ENCODE measurements around the gene DNASE1L1.

Gene DNASE1L1

DNA sequence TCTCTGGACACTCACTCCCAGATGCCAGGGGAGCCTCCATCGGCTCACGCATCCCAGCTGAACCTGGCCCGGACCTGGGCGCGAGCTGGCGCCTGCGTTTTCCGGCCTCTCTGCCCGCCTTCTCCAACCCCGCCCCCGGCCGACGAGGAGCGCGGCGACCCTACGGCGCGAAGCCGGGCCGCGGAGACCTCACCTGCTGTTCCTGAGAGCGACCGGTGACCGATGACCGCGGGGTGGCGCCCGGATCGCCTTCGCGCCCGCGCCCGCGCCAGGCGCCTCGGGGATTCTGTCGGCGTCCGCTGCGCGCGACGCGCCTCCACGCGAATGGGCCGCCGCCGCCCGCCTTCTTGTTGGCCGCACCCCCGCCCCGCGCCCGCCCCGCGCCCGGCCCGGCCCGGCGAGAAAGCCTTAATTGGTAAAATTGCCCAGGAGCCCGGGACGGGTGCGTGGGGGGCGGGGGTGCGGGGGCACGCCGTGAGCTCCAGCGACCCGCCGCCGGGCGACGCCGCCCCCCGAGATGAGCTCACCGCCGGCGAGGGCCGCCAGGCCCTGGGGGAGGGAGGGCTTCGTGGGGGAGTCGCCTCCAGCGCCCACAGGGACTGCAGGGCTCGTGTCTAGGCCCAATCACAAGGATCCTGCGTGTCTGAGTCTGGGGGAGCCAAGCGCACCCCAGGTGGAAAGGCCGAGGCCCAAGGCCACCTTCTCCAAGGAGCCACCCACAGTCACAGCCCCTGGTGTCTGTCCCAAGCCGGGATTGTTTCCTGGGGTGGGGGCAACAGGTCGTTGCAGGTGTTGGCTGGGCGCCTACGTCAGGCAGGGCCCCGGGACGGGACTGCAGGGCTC lies 34.5 kb downstream of the DNASE1L1 start, which contains the start of gene FLNA:
FLNA (minus strand) TSS at position 322 of the 843 bp plus-strand sequence. CDS start 3,389 bp downstream, outside the sequence.
- Mint-ChIP-seq H3K4me3 (peak within 1 kb of the TSS; percentile 78), H3K27me3 (no peaks in the 10 kb centered on the region), H3K9me3 (no peaks in the 10 kb centered on the region), H3K4me1 (ENCODE audit: low read depth) (peaks cover 27% of the 10 kb centered on the region), H3K36me3 (ENCODE audit: low read depth) (peaks cover 10% of the 10 kb centered on the region), H3K27ac (peak within 1 kb of the TSS; percentile 55)
- DNase-seq: peak; percentile 51

DNA sequence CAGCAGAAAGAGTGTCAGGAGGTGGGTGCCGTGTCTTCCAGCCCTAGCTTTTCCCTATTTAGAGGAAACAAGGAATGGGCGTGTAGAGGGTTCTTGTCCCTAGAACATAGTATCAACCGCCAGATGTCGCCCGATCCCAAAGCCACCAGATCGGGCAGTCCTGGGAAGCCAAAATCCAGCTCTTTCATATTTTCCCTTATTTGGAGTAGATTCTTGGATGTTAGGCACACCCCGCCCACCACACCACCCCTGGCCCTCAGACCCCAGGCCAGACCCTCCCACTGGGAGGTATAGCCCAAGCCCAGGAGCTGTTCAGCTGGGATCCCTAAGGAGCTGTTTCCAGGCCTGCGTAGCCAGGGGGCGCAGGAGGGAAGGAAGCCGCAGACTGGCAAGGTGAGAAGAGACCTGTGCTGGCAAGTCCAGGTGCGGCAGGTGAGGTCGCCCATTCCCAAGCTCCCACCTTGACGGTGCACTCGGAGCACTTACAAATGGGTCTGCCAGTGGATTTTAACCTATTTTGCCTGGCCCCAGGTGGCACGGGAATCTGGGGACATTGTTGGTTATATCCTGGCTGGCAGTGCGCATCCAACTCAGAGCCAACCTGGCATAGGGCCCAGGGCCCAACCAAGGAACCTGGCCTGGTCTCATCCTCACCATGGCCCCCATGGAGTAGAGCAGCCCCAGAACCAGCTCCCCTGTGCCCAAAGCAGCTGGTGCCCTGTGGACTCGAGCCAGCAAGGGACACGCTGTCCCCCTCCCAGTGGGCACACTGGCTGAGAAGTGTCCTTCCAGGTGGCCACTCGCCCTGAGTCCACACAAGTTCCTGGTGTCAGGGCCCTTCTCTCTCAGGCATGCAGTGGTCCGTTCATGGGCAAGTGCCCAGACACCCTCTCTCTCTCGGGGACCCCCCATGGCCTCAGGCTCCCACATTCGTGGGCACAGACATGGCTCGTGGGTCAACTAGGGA lies 35.4 kb downstream of the DNASE1L1 start:
- peak overlapping the region; percentile 78 for H3K4me3 Mint-ChIP-seq
- H3K4me1 Mint-ChIP-seq (ENCODE audit: low read depth): peaks cover 30% of the 10 kb centered on the region
- H3K27ac Mint-ChIP-seq: peak overlapping the region; percentile 55
- peaks cover 11% of the 10 kb centered on the region for H3K36me3 Mint-ChIP-seq (ENCODE audit: low read depth)
- no peaks in the 10 kb centered on the region for H3K27me3 Mint-ChIP-seq
- H3K9me3 Mint-ChIP-seq: no peaks in the 10 kb centered on the region
- peak; percentile 51 for DNase-seq

DNA sequence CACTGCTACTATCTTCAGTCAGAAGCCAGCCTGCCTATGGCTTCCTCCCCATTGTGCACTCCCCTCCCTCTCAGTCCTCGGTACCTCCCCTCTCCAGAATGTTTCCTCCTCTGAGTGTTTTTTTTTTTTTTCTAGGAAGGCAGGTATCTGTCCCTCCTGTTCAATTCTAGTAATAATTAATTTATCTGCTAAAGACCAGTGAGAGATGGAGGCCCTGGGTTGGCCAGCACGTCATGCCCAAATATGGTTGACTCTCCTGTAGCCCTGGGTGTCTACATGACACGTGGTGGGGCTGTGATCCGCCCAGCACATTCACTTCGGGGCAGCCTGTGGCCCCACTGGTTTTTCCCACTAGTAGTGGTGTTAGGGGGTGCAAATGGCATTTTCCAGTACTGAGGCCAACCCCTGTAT lies 36.4 kb downstream of the DNASE1L1 start:
- peaks cover 20% of the 10 kb centered on the region for H3K36me3 Mint-ChIP-seq (ENCODE audit: low read depth)
- peaks cover 36% of the 10 kb centered on the region for H3K4me1 Mint-ChIP-seq (ENCODE audit: low read depth)
- no peaks in the 10 kb centered on the region for H3K27me3 Mint-ChIP-seq
- no peaks in the 10 kb centered on the region for H3K9me3 Mint-ChIP-seq
- H3K27ac Mint-ChIP-seq: peak overlapping the region; percentile 82
- peak overlapping the region; percentile 75 for H3K4me3 Mint-ChIP-seq
- peak; percentile 50 for DNase-seq

DNA sequence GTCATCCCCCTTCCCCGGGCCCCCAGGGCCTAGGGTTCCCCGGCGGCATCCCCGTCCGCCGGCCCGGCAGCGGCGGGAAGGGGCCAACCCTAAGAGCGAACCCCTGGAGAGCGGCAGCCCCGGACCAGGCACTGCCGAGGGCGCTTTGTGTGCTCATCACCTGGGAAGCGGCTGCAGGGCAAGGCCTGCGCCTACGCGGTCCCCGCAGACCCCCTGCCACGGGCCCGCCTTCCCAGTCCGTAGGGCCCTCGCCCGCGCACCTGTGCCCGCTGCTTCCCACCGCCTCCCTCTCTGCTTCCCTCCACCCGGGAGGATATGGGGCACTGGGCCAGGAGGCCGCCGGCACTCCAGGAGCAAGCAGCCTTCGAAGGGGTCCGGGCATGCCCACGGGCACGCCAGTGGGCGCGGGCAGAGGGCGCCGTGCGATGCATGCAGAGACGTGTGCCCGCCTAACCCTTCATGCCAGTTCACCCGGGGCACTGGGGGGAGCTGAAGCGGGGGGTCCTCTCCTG lies 37.2 kb downstream of the DNASE1L1 start:
- Mint-ChIP-seq H3K4me1 (ENCODE audit: low read depth) (peaks cover 37% of the 10 kb centered on the region), H3K4me3 (peak overlapping the region; percentile 75), H3K9me3 (no peaks in the 10 kb centered on the region), H3K27ac (peak overlapping the region; percentile 82), H3K36me3 (ENCODE audit: low read depth) (peaks cover 27% of the 10 kb centered on the region), H3K27me3 (no peaks in the 10 kb centered on the region)
- no peak for DNase-seq

DNA sequence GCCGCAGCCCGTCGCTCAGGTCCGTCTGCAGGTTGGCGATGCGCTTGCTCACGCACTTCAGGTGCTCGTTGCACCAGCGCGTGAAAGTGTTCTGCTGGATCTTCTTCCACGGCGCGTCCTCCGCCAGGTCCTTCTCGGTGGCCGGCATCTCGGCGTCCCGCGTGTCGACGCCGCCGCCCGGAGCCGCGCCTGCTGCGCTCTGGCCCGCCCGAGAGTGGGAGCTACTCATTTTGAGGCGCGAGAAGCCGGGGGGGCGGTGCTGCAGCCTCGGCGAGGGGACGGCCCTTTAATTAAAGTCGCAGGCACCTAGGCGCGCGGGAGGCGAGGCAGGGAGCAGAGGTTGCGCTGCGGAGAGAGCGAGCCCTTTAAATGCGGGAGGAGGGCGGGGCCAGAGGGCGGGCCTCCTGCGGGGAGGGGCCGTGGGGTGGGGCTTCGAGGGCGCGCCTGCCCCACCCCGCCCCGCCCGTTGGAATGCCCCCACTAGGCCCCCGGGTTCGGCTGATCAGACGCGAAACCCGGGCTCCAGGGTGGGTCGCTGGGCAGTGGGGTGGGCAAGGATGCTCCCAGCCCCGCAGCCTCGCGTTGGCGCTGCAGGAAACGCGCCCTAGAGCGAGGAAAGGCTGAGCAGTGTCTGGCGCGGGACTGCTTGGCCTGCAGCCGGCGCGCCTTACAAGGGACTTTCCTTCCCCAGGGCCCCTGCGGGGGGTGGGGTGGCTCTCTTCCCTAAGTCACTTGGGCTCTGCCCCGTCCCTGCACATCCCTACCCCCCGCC lies 37.9 kb downstream of the DNASE1L1 start:
- peak; percentile 91 for DNase-seq
- Mint-ChIP-seq H3K27ac (peak overlapping the region; percentile 89), H3K4me3 (peak overlapping the region; percentile 91), H3K36me3 (ENCODE audit: low read depth) (peaks cover 33% of the 10 kb centered on the region), H3K9me3 (no peaks in the 10 kb centered on the region), H3K4me1 (ENCODE audit: low read depth) (peaks cover 40% of the 10 kb centered on the region), H3K27me3 (no peaks in the 10 kb centered on the region)

DNA sequence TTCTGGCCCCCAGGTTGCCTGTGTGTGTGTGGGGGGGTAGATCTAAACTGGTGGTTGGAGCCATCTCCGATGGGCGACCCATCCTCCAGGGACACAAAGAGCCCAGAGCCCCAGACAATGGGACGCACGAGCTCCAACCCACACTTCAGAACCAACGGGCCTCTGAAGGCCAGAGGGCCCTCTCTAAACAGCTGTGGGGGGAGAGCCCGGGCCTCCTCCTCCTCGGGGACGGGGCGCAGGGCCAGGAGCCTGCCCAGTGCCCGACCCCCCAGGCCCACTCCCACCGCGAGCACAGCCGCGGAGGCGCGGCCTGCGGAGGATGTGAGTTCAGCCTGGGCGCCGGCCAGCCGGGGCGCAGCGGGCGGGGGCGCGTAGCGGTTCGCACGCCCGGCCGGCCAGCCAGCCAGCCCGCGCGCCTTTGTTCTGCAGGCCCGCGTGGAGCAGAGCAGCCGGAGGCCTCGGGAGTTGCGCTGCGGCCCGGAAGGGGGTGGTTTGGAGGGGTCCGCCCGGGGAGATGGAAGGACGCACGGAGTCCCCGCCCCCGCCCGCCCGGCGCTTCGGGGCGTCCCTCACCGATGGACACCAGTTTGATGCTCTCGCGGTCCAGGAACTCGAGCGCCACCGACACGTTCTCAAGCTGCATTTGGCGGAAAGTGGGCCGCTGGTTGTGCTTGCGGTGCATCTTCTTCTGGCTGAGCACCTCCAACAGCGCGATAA lies 38.6 kb downstream of the DNASE1L1 start:
- peak overlapping the region; percentile 91 for H3K4me3 Mint-ChIP-seq
- no peaks in the 10 kb centered on the region for H3K9me3 Mint-ChIP-seq
- H3K27me3 Mint-ChIP-seq: no peaks in the 10 kb centered on the region
- DNase-seq: no peak
- peaks cover 42% of the 10 kb centered on the region for H3K4me1 Mint-ChIP-seq (ENCODE audit: low read depth)
- H3K36me3 Mint-ChIP-seq (ENCODE audit: low read depth): peaks cover 39% of the 10 kb centered on the region
- H3K27ac Mint-ChIP-seq: peak overlapping the region; percentile 94

DNA sequence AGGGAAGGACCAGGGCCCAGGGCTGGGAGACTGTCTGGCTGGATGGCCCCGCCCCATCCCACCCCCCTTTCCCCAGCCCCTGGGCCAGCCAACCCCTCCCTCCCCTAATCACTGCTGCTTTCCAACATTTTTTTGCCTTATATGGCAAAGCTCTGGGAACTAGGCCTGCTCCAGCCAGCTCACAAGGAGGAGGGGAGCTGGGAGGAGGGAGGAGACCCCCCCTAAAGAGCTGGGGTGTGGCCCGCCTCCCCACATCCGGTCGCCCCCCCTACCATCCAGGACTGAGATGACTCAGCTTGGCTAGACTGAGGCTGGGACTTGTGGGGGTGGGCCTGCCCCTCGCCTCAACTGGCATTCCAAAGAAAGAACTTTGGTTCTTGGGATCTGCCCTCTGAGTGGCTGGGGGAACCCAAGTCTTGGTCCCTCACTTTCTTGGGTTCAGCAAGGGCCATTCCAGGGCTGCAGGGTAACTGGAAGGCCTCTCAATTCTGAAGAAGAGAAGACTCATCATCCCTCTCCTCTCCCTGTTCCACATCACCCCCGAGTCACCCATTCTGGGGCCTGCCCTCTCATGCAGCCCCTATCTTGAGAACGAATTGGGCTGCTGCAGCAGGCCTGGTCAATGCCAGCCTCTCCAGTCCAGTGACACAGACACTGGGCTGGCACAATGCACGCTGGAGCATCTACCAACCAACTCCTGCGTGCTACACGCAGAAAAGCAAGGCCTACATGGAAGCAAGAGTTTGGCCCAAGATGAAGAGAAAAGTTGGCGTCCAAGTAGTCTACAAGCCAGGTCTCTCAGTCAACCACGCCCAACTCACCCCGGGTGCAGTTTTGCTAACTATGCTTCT lies 39.4 kb downstream of the DNASE1L1 start:
- H3K4me1 Mint-ChIP-seq (ENCODE audit: low read depth): peaks cover 41% of the 10 kb centered on the region
- H3K27ac Mint-ChIP-seq: peak overlapping the region; percentile 94
- no peaks in the 10 kb centered on the region for H3K27me3 Mint-ChIP-seq
- peak; percentile 80 for DNase-seq
- peaks cover 46% of the 10 kb centered on the region for H3K36me3 Mint-ChIP-seq (ENCODE audit: low read depth)
- peak overlapping the region; percentile 91 for H3K4me3 Mint-ChIP-seq
- H3K9me3 Mint-ChIP-seq: no peaks in the 10 kb centered on the region

DNA sequence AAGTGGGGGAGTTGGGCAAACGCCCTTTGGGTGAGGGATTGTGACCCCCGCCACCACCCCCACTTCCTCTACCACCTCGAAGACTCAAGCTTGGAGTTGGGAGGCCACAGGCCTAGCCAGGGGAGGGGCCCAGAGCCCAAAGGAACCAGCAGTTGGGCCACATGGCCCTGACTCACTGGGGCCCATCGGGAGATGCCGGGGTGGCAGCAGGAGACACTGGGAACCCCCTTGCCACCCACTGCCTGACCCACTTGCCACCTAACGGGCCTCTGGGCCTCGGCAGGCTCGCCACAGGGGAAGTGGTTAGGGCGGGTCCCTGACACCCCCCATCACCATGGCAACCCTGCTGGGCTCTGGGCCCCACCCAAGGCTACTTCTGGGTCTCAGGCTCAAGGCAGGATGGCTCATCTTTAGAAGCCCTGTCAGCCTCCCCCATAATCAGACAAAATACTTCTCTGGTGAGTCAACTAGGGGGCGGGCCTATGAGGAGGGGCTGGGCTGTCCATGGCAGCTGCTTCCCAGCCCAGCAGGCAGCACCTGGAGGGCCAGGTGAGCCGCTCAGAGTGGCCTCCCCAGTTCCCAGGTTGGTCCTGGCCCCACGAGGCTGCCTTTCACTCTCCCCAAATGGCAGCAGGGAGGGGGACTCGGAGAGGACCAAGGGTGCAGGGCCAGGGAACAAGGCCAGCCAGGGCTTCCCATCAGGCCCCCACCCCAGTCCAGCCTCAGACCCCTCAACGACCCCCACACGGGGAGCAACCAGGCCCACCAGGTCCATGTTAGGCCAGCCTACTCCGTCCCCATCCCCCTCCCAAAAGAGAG lies 40.2 kb downstream of the DNASE1L1 start:
- no peaks in the 10 kb centered on the region for H3K27me3 Mint-ChIP-seq
- peaks cover 53% of the 10 kb centered on the region for H3K36me3 Mint-ChIP-seq (ENCODE audit: low read depth)
- H3K4me3 Mint-ChIP-seq: peak overlapping the region; percentile 91
- DNase-seq: peak; percentile 91
- H3K4me1 Mint-ChIP-seq (ENCODE audit: low read depth): peaks cover 41% of the 10 kb centered on the region
- H3K9me3 Mint-ChIP-seq: no peaks in the 10 kb centered on the region
- H3K27ac Mint-ChIP-seq: peak overlapping the region; percentile 88

DNA sequence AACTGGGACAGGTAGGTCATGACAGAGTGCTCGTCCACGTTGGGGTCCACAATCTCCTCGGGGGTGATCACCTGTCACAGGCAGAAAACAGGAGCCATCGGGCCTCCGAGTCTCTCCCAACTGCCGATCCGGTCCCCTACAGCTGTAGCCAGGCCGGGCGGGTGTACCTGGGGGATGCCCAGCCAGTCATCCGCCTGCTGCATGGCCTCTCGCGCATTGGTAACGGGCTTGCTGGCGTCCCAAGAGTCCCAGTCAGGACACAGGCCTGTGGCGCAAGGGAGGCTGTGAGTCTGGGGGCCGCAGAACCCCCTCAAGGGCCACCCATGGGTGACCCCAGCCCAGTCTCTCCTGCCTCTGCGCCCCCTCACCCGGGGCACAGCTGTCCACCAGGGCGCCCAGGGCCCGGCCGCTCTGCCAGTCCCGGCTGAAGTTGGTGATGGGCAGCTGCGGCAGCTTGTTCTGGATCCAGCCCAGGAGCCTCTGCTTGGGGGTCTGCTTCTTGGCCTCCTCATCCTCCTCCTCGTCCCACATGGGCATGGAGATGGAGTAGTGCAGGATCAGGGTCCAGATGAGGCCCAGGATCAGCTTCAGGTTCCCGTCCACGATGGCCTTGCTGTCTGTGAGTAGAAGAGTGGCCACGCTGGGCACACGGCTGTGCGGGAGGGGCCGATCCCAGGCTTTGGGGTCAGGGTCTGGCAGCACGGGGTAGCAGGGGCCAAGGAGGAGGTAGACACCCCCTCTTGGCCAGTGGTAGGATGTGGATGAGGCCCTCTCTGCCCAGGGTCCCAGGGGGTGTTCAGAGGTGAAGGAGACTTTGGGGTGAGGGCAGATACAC lies 41.4 kb downstream of the DNASE1L1 start:
- Mint-ChIP-seq H3K36me3 (ENCODE audit: low read depth) (peaks cover 62% of the 10 kb centered on the region), H3K27me3 (no peaks in the 10 kb centered on the region), H3K4me3 (peak overlapping the region; percentile 91), H3K9me3 (no peaks in the 10 kb centered on the region), H3K27ac (peak overlapping the region; percentile 88), H3K4me1 (ENCODE audit: low read depth) (peaks cover 37% of the 10 kb centered on the region)
- no peak for DNase-seq

DNA sequence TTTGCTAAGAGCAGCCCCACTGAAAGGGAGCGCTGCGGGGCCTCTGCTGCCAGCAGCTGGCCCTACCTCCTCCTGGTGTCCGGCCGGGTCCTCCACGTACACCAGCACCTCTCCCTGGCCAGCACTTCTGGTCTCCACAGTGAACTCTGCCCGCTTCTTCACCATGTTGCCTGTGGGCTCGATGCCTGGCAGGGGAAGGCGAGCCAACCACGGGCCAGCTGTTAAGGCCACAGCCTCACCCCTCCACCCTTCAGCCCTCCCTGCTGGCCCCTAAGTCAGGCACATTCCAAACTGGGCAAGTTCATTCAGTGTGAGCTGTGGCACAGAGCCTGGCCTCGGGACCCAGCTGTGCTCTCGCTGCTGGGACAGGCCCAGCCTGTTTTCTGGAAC lies 42.4 kb downstream of the DNASE1L1 start:
- Mint-ChIP-seq H3K9me3 (no peaks in the 10 kb centered on the region), H3K27me3 (no peaks in the 10 kb centered on the region), H3K4me1 (ENCODE audit: low read depth) (peaks cover 33% of the 10 kb centered on the region), H3K4me3 (no peak overlapping the region), H3K27ac (peak overlapping the region; percentile 37), H3K36me3 (ENCODE audit: low read depth) (peaks cover 71% of the 10 kb centered on the region)
- no peak for DNase-seq

DNA sequence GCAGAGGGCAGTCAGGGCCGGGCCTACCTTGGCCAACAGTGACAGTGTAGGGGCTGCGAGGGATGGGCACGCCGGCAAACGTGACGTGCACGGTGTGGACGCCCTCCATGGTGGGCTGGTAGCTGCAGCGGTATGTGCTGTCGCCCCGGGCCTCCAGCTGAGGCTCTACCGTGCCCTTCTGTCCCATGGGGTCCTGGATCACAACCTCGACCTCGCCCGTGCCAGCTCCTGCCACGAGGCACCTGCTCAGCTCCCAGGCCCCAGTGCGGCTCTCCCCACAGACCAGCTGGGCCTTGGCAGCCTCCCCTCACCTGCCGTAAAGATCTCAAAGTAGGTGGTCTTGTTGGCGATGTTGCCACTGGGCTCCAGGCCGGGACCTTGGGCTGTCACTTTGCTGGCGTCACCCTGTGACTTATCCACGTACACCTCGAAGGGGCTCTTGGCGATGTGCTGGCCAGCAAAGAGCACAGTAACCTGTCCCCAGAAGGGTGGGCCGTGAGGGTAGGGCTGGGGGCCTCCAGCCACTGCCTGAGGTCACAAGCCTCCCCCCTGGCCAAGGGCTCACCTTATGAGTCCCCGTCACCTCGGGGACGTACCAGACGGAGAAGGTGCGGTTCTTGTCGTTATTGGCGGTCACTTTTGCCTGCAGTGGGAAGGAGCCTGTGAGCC lies 42.9 kb downstream of the DNASE1L1 start:
- Mint-ChIP-seq H3K36me3 (ENCODE audit: low read depth) (peaks cover 76% of the 10 kb centered on the region), H3K27ac (peak overlapping the region; percentile 37), H3K27me3 (no peaks in the 10 kb centered on the region), H3K4me3 (no peak overlapping the region), H3K9me3 (no peaks in the 10 kb centered on the region), H3K4me1 (ENCODE audit: low read depth) (peaks cover 36% of the 10 kb centered on the region)
- DNase-seq: no peak
